Placental epithelial cell (primary cell): ENCODE results near the gene EIF2S1. TPM values are rescaled to one million over a fixed set of nuclear protein-coding genes. Genes with fewer than 3 reads are reported as not detected.

Experiments used
- small RNA-seq: library from RNA; depleted of rRNA; stranded (forward); fragments of <200 nt; gene quantifications from one replicate; pipeline ENCODE3, GENCODE V24; 2012
- total RNA-seq: library from RNA; depleted of rRNA; stranded (reverse); fragments of >200 nt; gene quantifications from 2 replicates; pipeline ENCODE4 v1.2.3, GENCODE V29; 2012

The EIF2S1 gene
- total RNA-seq: 94.2 and 101 TPM in 2 replicates

GRCh38 chr14:67359775-67360469, at the start of gene EIF2S1, which contains the start of gene ATP6V1D:
EIF2S1 (plus strand) TSS chr14:67360328; CDS start chr14:67364768, 4,440 bp downstream.
ATP6V1D (minus strand) TSS chr14:67359804; CDS start chr14:67359698, 106 bp downstream.

DNA sequence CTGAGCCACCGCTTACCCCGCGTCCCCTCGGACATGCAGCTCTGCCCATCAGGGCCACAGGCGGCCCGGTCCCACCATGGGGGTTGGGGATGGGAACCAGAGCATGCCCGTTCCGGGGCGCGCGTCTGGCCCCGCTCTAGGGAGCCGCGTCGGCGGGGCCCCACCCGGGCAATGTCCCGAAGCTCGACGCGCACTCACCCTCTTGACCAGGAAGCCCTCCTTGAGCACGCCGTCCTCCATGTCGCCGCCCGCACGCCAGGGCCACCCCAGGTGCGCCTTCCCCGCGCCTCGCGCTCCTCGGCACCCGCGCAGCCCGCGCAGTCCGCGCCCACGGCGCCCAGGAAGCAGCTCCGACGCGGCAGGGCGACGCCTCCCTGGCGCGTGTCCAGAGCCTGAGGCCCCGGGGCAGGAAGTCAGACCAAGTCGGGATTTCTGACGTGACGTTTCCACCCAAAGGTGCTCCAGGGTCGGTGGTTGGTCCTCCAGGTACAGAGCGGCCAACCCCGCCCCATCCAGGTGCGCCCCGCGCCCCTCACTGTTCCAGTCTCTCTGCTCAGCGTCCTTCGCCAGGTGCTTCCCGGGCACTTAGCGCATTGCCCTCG, 51.8 kb downstream of the EIF2S1 start, which contains the start of gene PLEK2:
Gene PLEK2 (minus strand): TSS at position 346 of the 602 bp plus-strand sequence. CDS start 106 bp downstream, at position 240.

Small RNA genes lying within 50 kb of the gene (small RNA-seq; reads per million reads assigned to genes)
- gene RF00019: not detected

Other genes with a start within 250 kb of the EIF2S1 start
- 0.39 TPM in 1 of 2 replicates, not detected in the other for gene GARIN2, start 170.9 kb upstream of the EIF2S1 start, total RNA-seq
- gene PALS1, start 118.9 kb upstream of the EIF2S1 start, total RNA-seq: 11.4 and 13.2 TPM in 2 replicates
- 56.9 and 90.8 TPM in 2 replicates for gene ATP6V1D, start 524 bp upstream of the EIF2S1 start, total RNA-seq
- gene PLEK2, start 51.8 kb downstream of the EIF2S1 start, total RNA-seq: 22.4 and 26.7 TPM in 2 replicates
- gene TMEM229B, start 128.4 kb downstream of the EIF2S1 start, total RNA-seq: under 0.01 and 0.22 TPM in 2 replicates
- gene PLEKHH1, start 173.0 kb downstream of the EIF2S1 start, total RNA-seq: 1.2 and 1.4 TPM in 2 replicates
- 15.8 and 19.2 TPM in 2 replicates for gene PIGH, start 239.9 kb downstream of the EIF2S1 start, total RNA-seq